ENCODE data around the gene FAR2. TPM values are rescaled to one million over a fixed set of nuclear protein-coding genes. Genes with fewer than 3 reads are reported as not detected.

FAR2 gene
- total RNA-seq, 1 donor from 2014 or later = 7.2 TPM

DNA sequence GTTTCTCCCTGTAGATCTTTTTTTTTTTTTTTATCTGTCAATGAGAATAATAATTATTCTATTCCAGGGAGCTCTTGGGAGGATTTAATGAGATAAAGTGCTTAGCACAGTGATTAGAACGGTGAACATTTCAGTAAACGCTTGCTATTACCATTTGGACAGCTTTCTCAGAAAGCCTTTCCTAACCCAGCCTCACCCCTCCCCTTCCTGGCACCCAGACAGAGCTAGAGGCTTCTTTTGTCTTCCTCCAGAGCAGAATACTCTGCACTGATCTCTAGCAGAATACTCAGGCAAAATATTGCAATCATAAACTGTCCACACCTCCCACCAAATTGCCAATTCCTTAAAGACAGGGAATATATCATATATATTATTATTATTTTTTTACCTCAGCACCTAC lies 165.3 kb downstream of the FAR2 start:
- H3K4me3 Mint-ChIP-seq = no peak overlapping the region
- no peaks in the 10 kb centered on the region for H3K9me3 Mint-ChIP-seq
- no peak for DNase-seq (ENCODE audit: low spot score in 2 of 2, unreplicated experiment in 2 of 2)
- TF ChIP-seq, protein P1, sequence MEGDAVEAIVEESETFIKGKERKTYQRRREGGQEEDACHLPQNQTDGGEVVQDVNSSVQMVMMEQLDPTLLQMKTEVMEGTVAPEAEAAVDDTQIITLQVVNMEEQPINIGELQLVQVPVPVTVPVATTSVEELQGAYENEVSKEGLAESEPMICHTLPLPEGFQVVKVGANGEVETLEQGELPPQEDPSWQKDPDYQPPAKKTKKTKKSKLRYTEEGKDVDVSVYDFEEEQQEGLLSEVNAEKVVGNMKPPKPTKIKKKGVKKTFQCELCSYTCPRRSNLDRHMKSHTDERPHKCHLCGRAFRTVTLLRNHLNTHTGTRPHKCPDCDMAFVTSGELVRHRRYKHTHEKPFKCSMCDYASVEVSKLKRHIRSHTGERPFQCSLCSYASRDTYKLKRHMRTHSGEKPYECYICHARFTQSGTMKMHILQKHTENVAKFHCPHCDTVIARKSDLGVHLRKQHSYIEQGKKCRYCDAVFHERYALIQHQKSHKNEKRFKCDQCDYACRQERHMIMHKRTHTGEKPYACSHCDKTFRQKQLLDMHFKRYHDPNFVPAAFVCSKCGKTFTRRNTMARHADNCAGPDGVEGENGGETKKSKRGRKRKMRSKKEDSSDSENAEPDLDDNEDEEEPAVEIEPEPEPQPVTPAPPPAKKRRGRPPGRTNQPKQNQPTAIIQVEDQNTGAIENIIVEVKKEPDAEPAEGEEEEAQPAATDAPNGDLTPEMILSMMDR (IDR thresholded peaks at IDR 0.05; ENCODE audit: unreplicated experiment) = no peak
- no peaks in the 10 kb centered on the region for H3K27me3 Mint-ChIP-seq (ENCODE audit: low read depth)
- H3K4me1 Mint-ChIP-seq = peaks cover 12% of the 10 kb centered on the region
- H3K27ac Mint-ChIP-seq = no peak overlapping the region
- H3K36me3 Mint-ChIP-seq = no peaks in the 10 kb centered on the region

DNA sequence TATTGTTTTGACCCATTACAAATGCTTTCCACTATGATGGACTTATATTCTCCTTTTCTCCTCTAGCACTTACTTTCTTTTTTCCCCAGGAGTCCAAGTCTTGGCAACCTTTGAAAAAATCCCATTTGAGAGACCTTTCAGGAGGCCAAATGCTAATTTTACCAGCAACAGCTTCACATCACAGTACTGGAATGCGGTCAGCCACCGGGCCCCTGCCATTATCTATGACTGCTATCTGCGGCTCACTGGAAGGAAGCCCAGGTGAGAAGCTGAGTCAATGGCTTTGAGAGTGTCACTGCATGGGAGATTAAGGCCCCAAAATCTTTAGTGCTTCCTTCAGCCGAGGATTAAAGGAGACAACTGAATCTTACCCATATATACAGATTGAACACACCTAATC lies 167.7 kb downstream of the FAR2 start:
- H3K4me1 Mint-ChIP-seq = peaks cover 12% of the 10 kb centered on the region
- no peaks in the 10 kb centered on the region for H3K27me3 Mint-ChIP-seq (ENCODE audit: low read depth)
- peaks cover 10% of the 10 kb centered on the region for H3K36me3 Mint-ChIP-seq
- H3K9me3 Mint-ChIP-seq = no peaks in the 10 kb centered on the region
- DNase-seq (ENCODE audit: low spot score in 2 of 2, unreplicated experiment in 2 of 2) = no peak
- H3K4me3 Mint-ChIP-seq = no peak overlapping the region
- TF ChIP-seq, protein P1 (IDR thresholded peaks at IDR 0.05; ENCODE audit: unreplicated experiment) = no peak
- H3K27ac Mint-ChIP-seq = no peak overlapping the region

DNA sequence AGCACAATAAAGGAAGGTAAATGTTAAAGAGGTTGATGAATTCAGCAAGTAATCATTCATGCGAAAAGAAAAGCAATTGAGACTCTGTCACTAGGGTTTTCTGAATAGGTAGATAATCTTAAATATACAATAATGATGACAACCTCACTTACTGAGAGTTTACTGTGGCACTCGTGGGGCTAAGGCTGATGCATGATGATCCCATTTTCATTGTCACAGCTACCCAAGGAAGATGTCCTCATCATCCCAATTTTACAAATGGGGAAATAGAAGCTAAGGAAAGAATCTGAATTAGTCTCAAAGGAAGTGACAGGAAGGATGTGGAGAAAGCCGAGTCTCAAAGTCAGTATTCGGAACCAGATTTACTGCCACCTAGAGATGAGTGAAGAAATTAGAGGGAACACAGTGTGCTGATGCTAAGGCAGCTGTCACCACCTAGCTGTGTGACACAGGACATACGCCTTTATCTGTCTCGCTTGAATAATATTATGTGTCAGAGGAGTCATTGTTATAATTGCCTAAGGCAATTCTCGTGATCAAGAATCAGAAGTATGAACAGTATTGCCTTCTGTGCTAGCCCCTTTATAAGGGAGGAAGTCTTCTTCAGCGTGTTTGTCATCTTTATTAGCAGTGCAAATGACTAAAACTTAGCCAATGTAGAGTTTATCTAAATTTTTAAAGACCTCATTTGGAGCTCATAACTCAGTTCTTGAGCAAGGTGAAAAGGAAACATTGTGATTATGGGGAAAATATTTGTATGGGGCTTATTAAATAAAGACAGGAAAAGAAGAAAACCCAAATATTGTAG lies 168.7 kb downstream of the FAR2 start:
- TF ChIP-seq, protein P1 (IDR thresholded peaks at IDR 0.05; ENCODE audit: unreplicated experiment) = no peak
- peaks cover 5% of the 10 kb centered on the region for H3K9me3 Mint-ChIP-seq
- H3K27me3 Mint-ChIP-seq (ENCODE audit: low read depth) = no peaks in the 10 kb centered on the region
- DNase-seq (ENCODE audit: low spot score in 2 of 2, unreplicated experiment in 2 of 2) = no peak
- H3K4me3 Mint-ChIP-seq = no peak overlapping the region
- no peak overlapping the region for H3K27ac Mint-ChIP-seq
- H3K36me3 Mint-ChIP-seq = peaks cover 17% of the 10 kb centered on the region
- peaks cover 12% of the 10 kb centered on the region for H3K4me1 Mint-ChIP-seq

GRCh38 chr12:29320295-29321085 lies 171.4 kb downstream of the FAR2 start:
- Mint-ChIP-seq H3K27ac (no peak overlapping the region), H3K4me1 (peaks cover 12% of the 10 kb centered on the region), H3K9me3 (peaks cover 17% of the 10 kb centered on the region), H3K36me3 (peaks cover 38% of the 10 kb centered on the region), H3K4me3 (no peak overlapping the region), H3K27me3 (ENCODE audit: low read depth) (no peaks in the 10 kb centered on the region)
- no peak for DNase-seq (ENCODE audit: low spot score in 2 of 2, unreplicated experiment in 2 of 2)
- TF ChIP-seq, protein P1 (IDR thresholded peaks at IDR 0.05; ENCODE audit: unreplicated experiment) = no peak

DNA sequence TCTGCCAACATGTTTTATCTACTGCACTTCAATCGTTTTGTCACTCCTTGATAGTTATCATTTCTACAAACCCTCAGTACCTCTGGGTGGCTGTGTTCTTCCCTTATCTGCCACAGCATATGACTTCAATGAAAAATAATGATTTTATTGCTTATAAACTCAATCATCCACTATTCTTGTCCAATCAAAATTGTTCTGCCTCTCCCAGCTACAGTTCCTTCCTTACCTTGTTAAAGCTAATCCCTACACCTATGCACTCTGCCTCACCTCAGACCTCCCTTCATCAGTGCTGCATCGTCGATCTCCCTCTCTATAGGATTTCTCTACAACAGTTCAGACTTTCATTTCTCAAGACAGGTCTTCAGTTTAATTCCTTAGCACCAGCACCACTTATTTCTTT lies 173.1 kb downstream of the FAR2 start:
- Mint-ChIP-seq H3K36me3 (peaks cover 48% of the 10 kb centered on the region), H3K27me3 (ENCODE audit: low read depth) (no peaks in the 10 kb centered on the region), H3K27ac (no peak overlapping the region), H3K9me3 (peaks cover 24% of the 10 kb centered on the region), H3K4me1 (peaks cover 6% of the 10 kb centered on the region), H3K4me3 (no peak overlapping the region)
- TF ChIP-seq, protein P1 (IDR thresholded peaks at IDR 0.05; ENCODE audit: unreplicated experiment) = no peak
- no peak for DNase-seq (ENCODE audit: low spot score in 2 of 2, unreplicated experiment in 2 of 2)

All from mesothelial cell of epicardium (in vitro differentiated cells).